HEK293 (cell line): ENCODE measurements around the gene EFCAB9.
A peak's percentile ranks its signal among the peaks of the same experiment; 100 is the strongest.

Experiments used
- GFI1B ChIP-seq: fragments of 450-650 bp; formaldehyde crosslinking; IDR thresholded peaks from 2 replicates; pipeline ENCODE4 v1.5.1; 2016; ENCODE audit warnings: missing biosample characterization, missing genetic modification characterization
- GLIS2 ChIP-seq: fragments of 450-650 bp; formaldehyde crosslinking; IDR thresholded peaks from 2 replicates; pipeline ENCODE4 v1.5.1; 2016; ENCODE audit warnings: missing biosample characterization, missing genetic modification characterization
- OSR2 ChIP-seq: fragments of 450-650 bp; formaldehyde crosslinking; IDR thresholded peaks from 2 replicates; pipeline ENCODE4 v1.5.1; 2016; ENCODE audit warnings: missing biosample characterization, missing genetic modification characterization
- PRDM1 ChIP-seq: fragments of 450-650 bp; formaldehyde crosslinking; IDR thresholded peaks from 2 replicates; pipeline ENCODE4; 2016; ENCODE audit warnings: missing biosample characterization, missing genetic modification characterization
- SALL2 ChIP-seq: fragments of 450-650 bp; formaldehyde crosslinking; IDR thresholded peaks from 2 replicates; pipeline ENCODE4 v1.5.0; 2017; ENCODE audit warnings: missing biosample characterization, mild to moderate bottlenecking, missing genetic modification characterization, borderline replicate concordance
- ZEB2 ChIP-seq: fragments of 450-650 bp; formaldehyde crosslinking; IDR thresholded peaks from 2 replicates; pipeline ENCODE4 v1.5.1; 2016; ENCODE audit warnings: missing biosample characterization, missing genetic modification characterization
- ZNF19 ChIP-seq: fragments of 450-650 bp; formaldehyde crosslinking; IDR thresholded peaks from 2 replicates; pipeline ENCODE4; 2016; ENCODE audit warnings: missing biosample characterization, missing genetic modification characterization, low read depth
- ZNF2 ChIP-seq: fragments of 450-650 bp; formaldehyde crosslinking; IDR thresholded peaks from 2 replicates; pipeline ENCODE4 v1.5.1; 2016; ENCODE audit warnings: missing biosample characterization, missing genetic modification characterization
- ZNF223 ChIP-seq: fragments of 450-650 bp; formaldehyde crosslinking; IDR thresholded peaks from 2 replicates; pipeline ENCODE4 v1.5.1; 2016; ENCODE audit warnings: missing biosample characterization, missing genetic modification characterization
- ZNF292 ChIP-seq: fragments of 450-650 bp; formaldehyde crosslinking; IDR thresholded peaks from 2 replicates; pipeline ENCODE4 v1.5.1; 2016; ENCODE audit warnings: low read depth, missing biosample characterization, missing genetic modification characterization, borderline replicate concordance
- ZNF324 ChIP-seq: fragments of 450-650 bp; formaldehyde crosslinking; IDR thresholded peaks from 2 replicates; pipeline ENCODE4 v1.5.1; 2016; ENCODE audit warnings: missing biosample characterization, missing genetic modification characterization
- ZNF433 ChIP-seq: fragments of 450-650 bp; formaldehyde crosslinking; IDR thresholded peaks from 2 replicates; pipeline ENCODE4 v1.5.1; 2016; ENCODE audit warnings: missing biosample characterization, missing genetic modification characterization, low read depth
- ZNF501 ChIP-seq: fragments of 450-650 bp; formaldehyde crosslinking; IDR thresholded peaks from 2 replicates; pipeline ENCODE4 v1.5.1; 2016; ENCODE audit warnings: missing biosample characterization, missing genetic modification characterization
- ZNF561 ChIP-seq: fragments of 450-650 bp; IDR thresholded peaks from 2 replicates; pipeline ENCODE4 v1.5.1; 2018; ENCODE audit warnings: missing biosample characterization, missing genetic modification characterization, borderline replicate concordance
- ZNF596 ChIP-seq: fragments of 450-650 bp; IDR thresholded peaks from 2 replicates; pipeline ENCODE4 v1.5.0; 2018; ENCODE audit warnings: missing biosample characterization, mild to moderate bottlenecking, missing genetic modification characterization, moderate library complexity
- ZNF610 ChIP-seq: fragments of 450-650 bp; formaldehyde crosslinking; IDR thresholded peaks from 2 replicates; pipeline ENCODE4 v1.5.1; 2016; ENCODE audit warnings: missing biosample characterization, missing genetic modification characterization, borderline replicate concordance
- ZNF623 ChIP-seq: fragments of 450-650 bp; formaldehyde crosslinking; IDR thresholded peaks from 2 replicates; pipeline ENCODE4 v1.5.1; 2016; ENCODE audit warnings: missing biosample characterization, missing genetic modification characterization
- ZNF701 ChIP-seq: fragments of 450-650 bp; formaldehyde crosslinking; IDR thresholded peaks from 2 replicates; pipeline ENCODE4 v1.5.1; 2016; ENCODE audit warnings: missing biosample characterization, missing genetic modification characterization
- ZNF776 ChIP-seq: fragments of 450-650 bp; formaldehyde crosslinking; IDR thresholded peaks from 2 replicates; pipeline ENCODE4 v1.5.0; 2017; ENCODE audit warnings: missing biosample characterization, missing genetic modification characterization, borderline replicate concordance
- ZSCAN16 ChIP-seq: fragments of 450-650 bp; formaldehyde crosslinking; IDR thresholded peaks from 2 replicates; pipeline ENCODE4 v1.5.1; 2016; ENCODE audit warnings: missing biosample characterization, missing genetic modification characterization
- TF ChIP-seq, protein P1 (sequence below): fragments of 450-650 bp; formaldehyde crosslinking; IDR thresholded peaks from 2 replicates; pipeline ENCODE4 v1.5.1; 2016; ENCODE audit warnings: missing biosample characterization, missing genetic modification characterization, borderline replicate concordance
- TF ChIP-seq, protein P2 (sequence below): fragments of 450-650 bp; formaldehyde crosslinking; IDR thresholded peaks from 2 replicates; pipeline ENCODE4 v1.5.1; 2017; ENCODE audit warnings: missing biosample characterization, missing genetic modification characterization
- TF ChIP-seq, protein P3 (sequence below): fragments of 450-650 bp; formaldehyde crosslinking; IDR thresholded peaks from 2 replicates; pipeline ENCODE4 v1.5.1; 2016; ENCODE audit warnings: missing biosample characterization, missing genetic modification characterization, borderline replicate concordance
- TF ChIP-seq, protein P4 (sequence below): fragments of 450-650 bp; IDR thresholded peaks from 2 replicates; pipeline ENCODE4 v1.5.1; 2018; ENCODE audit warnings: missing biosample characterization, mild to moderate bottlenecking, missing genetic modification characterization
- TF ChIP-seq, protein P5 (sequence below): fragments of 450-650 bp; formaldehyde crosslinking; IDR thresholded peaks from 2 replicates; pipeline ENCODE4 v1.5.1; 2017; ENCODE audit warnings: missing biosample characterization, missing genetic modification characterization
- TF ChIP-seq, protein P6 (sequence below): fragments of 450-650 bp; formaldehyde crosslinking; IDR thresholded peaks from 2 replicates; pipeline ENCODE4 v1.5.1; 2016; ENCODE audit warnings: missing biosample characterization, missing genetic modification characterization, low read depth

Gene EFCAB9

DNA sequence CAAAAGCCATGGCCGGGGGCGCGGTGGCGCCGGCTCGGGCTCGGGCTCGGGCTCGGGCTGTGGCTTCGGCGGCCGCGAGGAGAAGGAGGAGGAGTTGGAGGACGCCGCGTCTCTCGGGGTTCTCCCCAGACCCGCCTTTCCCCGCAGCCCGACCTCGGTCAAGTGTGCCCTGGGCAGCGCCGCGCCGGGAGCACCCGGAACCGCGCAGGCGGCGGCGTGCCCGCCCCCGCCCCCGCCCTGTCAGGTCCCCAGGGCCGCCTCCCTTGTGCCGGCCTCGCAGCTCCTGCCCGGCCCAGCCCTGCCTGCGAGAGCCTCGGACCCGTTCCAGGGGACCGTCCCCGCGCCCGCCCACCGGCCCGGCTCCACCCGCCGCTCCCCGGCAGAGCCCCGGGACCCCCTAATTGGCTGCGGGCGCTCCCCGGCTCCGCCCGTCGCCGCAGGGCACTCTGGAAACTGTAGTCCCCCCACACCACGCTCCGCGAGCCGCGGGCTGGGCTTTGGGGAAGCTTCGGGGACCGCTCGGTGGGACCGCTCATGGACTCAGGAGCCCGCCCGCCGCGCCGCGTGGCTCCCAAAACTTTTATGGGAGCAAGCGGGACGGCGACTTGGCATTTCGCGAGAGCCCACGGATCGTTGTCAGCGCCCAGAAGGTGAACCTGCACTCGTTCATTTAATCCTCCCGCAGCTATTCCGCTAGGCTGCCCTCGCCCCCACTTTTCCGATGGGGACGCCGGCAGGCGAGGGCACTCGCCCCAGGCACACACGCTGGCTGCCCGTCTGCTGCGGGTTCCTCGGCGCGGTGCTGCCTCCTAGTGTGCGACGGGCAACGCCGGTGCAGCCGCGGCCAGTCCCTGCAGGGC is 5.7 kb upstream of the EFCAB9 start, which contains the start of gene STK10 (continued):
- TF ChIP-seq, protein P1, sequence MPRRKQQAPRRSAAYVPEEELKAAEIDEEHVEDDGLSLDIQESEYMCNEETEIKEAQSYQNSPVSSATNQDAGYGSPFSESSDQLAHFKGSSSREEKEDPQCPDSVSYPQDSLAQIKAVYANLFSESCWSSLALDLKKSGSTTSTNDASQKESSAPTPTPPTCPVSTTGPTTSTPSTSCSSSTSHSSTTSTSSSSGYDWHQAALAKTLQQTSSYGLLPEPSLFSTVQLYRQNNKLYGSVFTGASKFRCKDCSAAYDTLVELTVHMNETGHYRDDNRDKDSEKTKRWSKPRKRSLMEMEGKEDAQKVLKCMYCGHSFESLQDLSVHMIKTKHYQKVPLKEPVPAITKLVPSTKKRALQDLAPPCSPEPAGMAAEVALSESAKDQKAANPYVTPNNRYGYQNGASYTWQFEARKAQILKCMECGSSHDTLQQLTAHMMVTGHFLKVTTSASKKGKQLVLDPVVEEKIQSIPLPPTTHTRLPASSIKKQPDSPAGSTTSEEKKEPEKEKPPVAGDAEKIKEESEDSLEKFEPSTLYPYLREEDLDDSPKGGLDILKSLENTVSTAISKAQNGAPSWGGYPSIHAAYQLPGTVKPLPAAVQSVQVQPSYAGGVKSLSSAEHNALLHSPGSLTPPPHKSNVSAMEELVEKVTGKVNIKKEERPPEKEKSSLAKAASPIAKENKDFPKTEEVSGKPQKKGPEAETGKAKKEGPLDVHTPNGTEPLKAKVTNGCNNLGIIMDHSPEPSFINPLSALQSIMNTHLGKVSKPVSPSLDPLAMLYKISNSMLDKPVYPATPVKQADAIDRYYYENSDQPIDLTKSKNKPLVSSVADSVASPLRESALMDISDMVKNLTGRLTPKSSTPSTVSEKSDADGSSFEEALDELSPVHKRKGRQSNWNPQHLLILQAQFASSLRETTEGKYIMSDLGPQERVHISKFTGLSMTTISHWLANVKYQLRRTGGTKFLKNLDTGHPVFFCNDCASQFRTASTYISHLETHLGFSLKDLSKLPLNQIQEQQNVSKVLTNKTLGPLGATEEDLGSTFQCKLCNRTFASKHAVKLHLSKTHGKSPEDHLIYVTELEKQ (tag by site-specific recombination), result no peak
- TF ChIP-seq ZNF561 (no peak; the same call in 1 of the 2 replicates), ZNF610 (tag by site-specific recombination) (0 out of 2 replicates have a peak, but pooled peaks have one; percentile 69), PRDM1 (tag by site-specific recombination) (no peak), ZNF433 (no peak), ZSCAN16 (tag by site-specific recombination) (0 out of 2 replicates have a peak, but pooled peaks have one; percentile 21), ZNF776 (tag by site-specific recombination) (no peak), GLIS2 (tag by site-specific recombination) (peak; percentile 85), ZNF223 (tag by site-specific recombination) (peak; percentile 100), ZNF324 (tag by site-specific recombination) (peak; percentile 88), ZNF596 (tag by site-specific recombination) (peak; percentile 51), ZNF501 (tag by site-specific recombination) (peak; percentile 94), ZNF701 (tag by site-specific recombination) (no peak), SALL2 (tag by site-specific recombination) (no peak), OSR2 (no peak), ZEB2 (tag by site-specific recombination) (peak; percentile 94), GFI1B (tag by site-specific recombination) (no peak), ZNF292 (tag by site-specific recombination) (no peak), ZNF19 (no peak), ZNF2 (tag by site-specific recombination) (peak; percentile 97), ZNF623 (tag by site-specific recombination) (no peak)
- TF ChIP-seq, protein P2, sequence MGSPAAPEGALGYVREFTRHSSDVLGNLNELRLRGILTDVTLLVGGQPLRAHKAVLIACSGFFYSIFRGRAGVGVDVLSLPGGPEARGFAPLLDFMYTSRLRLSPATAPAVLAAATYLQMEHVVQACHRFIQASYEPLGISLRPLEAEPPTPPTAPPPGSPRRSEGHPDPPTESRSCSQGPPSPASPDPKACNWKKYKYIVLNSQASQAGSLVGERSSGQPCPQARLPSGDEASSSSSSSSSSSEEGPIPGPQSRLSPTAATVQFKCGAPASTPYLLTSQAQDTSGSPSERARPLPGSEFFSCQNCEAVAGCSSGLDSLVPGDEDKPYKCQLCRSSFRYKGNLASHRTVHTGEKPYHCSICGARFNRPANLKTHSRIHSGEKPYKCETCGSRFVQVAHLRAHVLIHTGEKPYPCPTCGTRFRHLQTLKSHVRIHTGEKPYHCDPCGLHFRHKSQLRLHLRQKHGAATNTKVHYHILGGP, result no peak
- TF ChIP-seq, protein P3, sequence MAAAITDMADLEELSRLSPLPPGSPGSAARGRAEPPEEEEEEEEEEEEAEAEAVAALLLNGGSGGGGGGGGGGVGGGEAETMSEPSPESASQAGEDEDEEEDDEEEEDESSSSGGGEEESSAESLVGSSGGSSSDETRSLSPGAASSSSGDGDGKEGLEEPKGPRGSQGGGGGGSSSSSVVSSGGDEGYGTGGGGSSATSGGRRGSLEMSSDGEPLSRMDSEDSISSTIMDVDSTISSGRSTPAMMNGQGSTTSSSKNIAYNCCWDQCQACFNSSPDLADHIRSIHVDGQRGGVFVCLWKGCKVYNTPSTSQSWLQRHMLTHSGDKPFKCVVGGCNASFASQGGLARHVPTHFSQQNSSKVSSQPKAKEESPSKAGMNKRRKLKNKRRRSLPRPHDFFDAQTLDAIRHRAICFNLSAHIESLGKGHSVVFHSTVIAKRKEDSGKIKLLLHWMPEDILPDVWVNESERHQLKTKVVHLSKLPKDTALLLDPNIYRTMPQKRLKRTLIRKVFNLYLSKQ (tag by site-specific recombination), result no peak
- TF ChIP-seq, protein P4, sequence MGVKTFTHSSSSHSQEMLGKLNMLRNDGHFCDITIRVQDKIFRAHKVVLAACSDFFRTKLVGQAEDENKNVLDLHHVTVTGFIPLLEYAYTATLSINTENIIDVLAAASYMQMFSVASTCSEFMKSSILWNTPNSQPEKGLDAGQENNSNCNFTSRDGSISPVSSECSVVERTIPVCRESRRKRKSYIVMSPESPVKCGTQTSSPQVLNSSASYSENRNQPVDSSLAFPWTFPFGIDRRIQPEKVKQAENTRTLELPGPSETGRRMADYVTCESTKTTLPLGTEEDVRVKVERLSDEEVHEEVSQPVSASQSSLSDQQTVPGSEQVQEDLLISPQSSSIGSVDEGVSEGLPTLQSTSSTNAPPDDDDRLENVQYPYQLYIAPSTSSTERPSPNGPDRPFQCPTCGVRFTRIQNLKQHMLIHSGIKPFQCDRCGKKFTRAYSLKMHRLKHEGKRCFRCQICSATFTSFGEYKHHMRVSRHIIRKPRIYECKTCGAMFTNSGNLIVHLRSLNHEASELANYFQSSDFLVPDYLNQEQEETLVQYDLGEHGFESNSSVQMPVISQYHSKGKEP (tag by site-specific recombination), result 0 out of 2 replicates have a peak, but pooled peaks have one; percentile 29
- TF ChIP-seq, protein P5, sequence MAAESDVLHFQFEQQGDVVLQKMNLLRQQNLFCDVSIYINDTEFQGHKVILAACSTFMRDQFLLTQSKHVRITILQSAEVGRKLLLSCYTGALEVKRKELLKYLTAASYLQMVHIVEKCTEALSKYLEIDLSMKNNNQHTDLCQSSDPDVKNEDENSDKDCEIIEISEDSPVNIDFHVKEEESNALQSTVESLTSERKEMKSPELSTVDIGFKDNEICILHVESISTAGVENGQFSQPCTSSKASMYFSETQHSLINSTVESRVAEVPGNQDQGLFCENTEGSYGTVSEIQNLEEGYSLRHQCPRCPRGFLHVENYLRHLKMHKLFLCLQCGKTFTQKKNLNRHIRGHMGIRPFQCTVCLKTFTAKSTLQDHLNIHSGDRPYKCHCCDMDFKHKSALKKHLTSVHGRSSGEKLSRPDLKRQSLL (tag by site-specific recombination), result 0 out of 2 replicates have a peak, but pooled peaks have one; percentile 20
- TF ChIP-seq, protein P6, sequence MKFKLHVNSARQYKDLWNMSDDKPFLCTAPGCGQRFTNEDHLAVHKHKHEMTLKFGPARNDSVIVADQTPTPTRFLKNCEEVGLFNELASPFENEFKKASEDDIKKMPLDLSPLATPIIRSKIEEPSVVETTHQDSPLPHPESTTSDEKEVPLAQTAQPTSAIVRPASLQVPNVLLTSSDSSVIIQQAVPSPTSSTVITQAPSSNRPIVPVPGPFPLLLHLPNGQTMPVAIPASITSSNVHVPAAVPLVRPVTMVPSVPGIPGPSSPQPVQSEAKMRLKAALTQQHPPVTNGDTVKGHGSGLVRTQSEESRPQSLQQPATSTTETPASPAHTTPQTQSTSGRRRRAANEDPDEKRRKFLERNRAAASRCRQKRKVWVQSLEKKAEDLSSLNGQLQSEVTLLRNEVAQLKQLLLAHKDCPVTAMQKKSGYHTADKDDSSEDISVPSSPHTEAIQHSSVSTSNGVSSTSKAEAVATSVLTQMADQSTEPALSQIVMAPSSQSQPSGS (tag by site-specific recombination), result no peak
